HEK293T (cell line): ENCODE results near the gene FZD10.

ENCODE experiments used
- ARNT ChIP-seq: fragments of 450-650 bp; IDR thresholded peaks from 2 replicates; pipeline ENCODE4 v1.6.1; 2017; ENCODE audit warnings: mild to moderate bottlenecking
- BHLHE40 ChIP-seq: fragments of 450-650 bp; IDR thresholded peaks from 2 replicates; pipeline ENCODE4 v1.6.1; 2016; ENCODE audit warnings: mild to moderate bottlenecking, moderate library complexity, borderline replicate concordance
- CTBP1 ChIP-seq: fragments of 450-650 bp; IDR thresholded peaks from 2 replicates; pipeline ENCODE4 v1.6.1; 2016; ENCODE audit warnings: borderline replicate concordance
- ELF4 ChIP-seq: fragments of 450-650 bp; IDR thresholded peaks from 2 replicates; pipeline ENCODE4 v1.6.1; 2017; ENCODE audit warnings: antibody characterized with exemption
- FOXK2 ChIP-seq: fragments of 450-650 bp; IDR thresholded peaks from 2 replicates; pipeline ENCODE4 v1.6.1; 2016; ENCODE audit warnings: mild to moderate bottlenecking
- FOXM1 ChIP-seq: fragments of 450-650 bp; IDR thresholded peaks from 2 replicates; pipeline ENCODE4 v1.6.1; 2017; ENCODE audit warnings: mild to moderate bottlenecking, borderline replicate concordance
- L3MBTL2 ChIP-seq: fragments of 450-650 bp; conservative IDR thresholded peaks from 2 replicates; pipeline ENCODE4 v1.6.1; 2016; ENCODE audit warnings: mild to moderate bottlenecking

DNA sequence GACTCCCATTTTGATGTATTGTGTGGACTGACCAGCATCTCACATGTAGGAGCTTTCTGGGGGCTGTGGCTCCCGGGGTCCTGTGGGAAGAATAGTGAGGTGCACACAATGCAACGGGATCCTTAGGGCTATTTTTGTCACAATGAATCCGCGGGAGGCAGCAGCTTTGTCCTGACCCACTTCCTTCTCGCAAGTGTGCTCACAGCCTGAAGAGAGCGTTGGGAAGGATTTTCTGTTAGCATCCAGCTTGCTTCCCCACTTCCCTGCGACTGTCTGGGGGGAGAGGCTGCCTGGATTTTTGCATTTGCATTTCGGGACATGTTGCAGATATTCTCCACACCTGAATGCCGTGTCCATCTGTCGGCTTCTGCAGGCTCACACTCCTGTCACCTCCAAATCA, 31.9 kb downstream of the FZD10 start:
- TF ChIP-seq L3MBTL2 (no peak), BHLHE40 (no peak), ARNT (no peak), FOXK2 (no peak), FOXM1 (no peak), CTBP1 (no peak), ELF4 (no peak)
